Breast epithelium (tissue), 4 donors: ENCODE results near the gene CITED2. TPM values are rescaled to one million over a fixed set of nuclear protein-coding genes. Genes with fewer than 3 reads are reported as not detected.

Experiments used
- DNase-seq, 2 donors: peaks; one replicate each; pipeline ENCODE4 v3.0.0-alpha.2; 2019; ENCODE audit warnings: low spot score in 2 of 2
- H3K27ac ChIP-seq, 2 donors: fragments of 200-600 bp; sonication (generic) in 1 of 2; one replicate each; pipeline ENCODE4 v1.5.1; 2016 to 2019; ENCODE audit warnings: mild to moderate bottlenecking in 1 of 2
- H3K27me3 ChIP-seq, 2 donors: fragments of 200-600 bp; sonication (generic) in 1 of 2; one replicate each; pipeline versions ENCODE4 v1.5.1 to v1.6.0; 2017 to 2019; ENCODE audit warnings: control low read depth in 1 of 2, mild to moderate bottlenecking in 1 of 2
- H3K36me3 ChIP-seq: fragments of 200-600 bp; one replicate; pipeline ENCODE4 v1.5.1; 2019
- H3K4me1 ChIP-seq, 2 donors: fragments of 200-600 bp; sonication (generic); one replicate each; pipeline ENCODE4 v1.5.1; 2016 to 2019; ENCODE audit warnings: control low read depth in 1 of 2
- H3K4me3 ChIP-seq, 3 donors: fragments of 200-600 bp; sonication (generic); 1 replicate in 2 of 3; 2 replicates in 1 of 3; pipeline ENCODE4 v1.5.1; 2016 to 2019; ENCODE audit warnings: mild to moderate bottlenecking in 3 of 3, moderate library complexity in 2 of 3
- H3K9me3 ChIP-seq, 2 donors: fragments of 200-600 bp; sonication (generic) in 1 of 2; one replicate each; pipeline ENCODE4 v1.5.1; 2016 to 2019; ENCODE audit warnings: control low read depth in 1 of 2
- POLR2A ChIP-seq: fragments of 450-650 bp; IDR thresholded peaks from one replicate; pipeline ENCODE4 v1.6.1; 2016; ENCODE audit warnings: antibody characterized with exemption, mild to moderate bottlenecking, moderate library complexity
- POLR2AphosphoS5 ChIP-seq, 3 donors: sonication (generic); formaldehyde crosslinking; IDR thresholded peaks; one replicate each; pipeline ENCODE4 v1.6.1; 2017; ENCODE audit warnings: antibody characterized with exemption in 3 of 3
- intact Hi-C: fragments of 100-400 bp; cut with DNase I; formaldehyde crosslinking; loops from one replicate; pipeline ENCODE4 v1.15.1; 2023; ENCODE audit warnings: low total_unique reads
- total RNA-seq, 3 donors: library from RNA; depleted of rRNA; stranded (reverse); fragments of >200 nt; gene quantifications; one replicate each; pipeline ENCODE4 v1.1.0, GENCODE V29; 2016
- TF ChIP-seq, protein P1 (sequence below), 3 donors: fragments of 450-650 bp; IDR thresholded peaks; one replicate each; pipeline ENCODE4 v1.5.1; 2016 to 2017; ENCODE audit warnings: antibody characterized with exemption in 3 of 3, mild to moderate bottlenecking in 3 of 3, moderate library complexity in 3 of 3

Gene CITED2
- total RNA-seq, 3 donors from 2014 or later: 211 to 342 (median 300) TPM

GRCh38 chr6:139394027-139394649 is 19.7 kb upstream of the CITED2 start:
- DNase-seq: no peak
- no peaks in the 10 kb centered on the region for H3K36me3 ChIP-seq
- H3K4me1 ChIP-seq: no peaks in the 10 kb centered on the region
- H3K4me3 ChIP-seq: no peak overlapping the region
- H3K27ac ChIP-seq: no peak overlapping the region
- no peaks in the 10 kb centered on the region for H3K9me3 ChIP-seq
- intact Hi-C loops: no loop called here
- no peaks in the 10 kb centered on the region for H3K27me3 ChIP-seq
- TF ChIP-seq, protein P1, sequence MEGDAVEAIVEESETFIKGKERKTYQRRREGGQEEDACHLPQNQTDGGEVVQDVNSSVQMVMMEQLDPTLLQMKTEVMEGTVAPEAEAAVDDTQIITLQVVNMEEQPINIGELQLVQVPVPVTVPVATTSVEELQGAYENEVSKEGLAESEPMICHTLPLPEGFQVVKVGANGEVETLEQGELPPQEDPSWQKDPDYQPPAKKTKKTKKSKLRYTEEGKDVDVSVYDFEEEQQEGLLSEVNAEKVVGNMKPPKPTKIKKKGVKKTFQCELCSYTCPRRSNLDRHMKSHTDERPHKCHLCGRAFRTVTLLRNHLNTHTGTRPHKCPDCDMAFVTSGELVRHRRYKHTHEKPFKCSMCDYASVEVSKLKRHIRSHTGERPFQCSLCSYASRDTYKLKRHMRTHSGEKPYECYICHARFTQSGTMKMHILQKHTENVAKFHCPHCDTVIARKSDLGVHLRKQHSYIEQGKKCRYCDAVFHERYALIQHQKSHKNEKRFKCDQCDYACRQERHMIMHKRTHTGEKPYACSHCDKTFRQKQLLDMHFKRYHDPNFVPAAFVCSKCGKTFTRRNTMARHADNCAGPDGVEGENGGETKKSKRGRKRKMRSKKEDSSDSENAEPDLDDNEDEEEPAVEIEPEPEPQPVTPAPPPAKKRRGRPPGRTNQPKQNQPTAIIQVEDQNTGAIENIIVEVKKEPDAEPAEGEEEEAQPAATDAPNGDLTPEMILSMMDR (IDR thresholded peaks at IDR 0.05): no peak
- TF ChIP-seq POLR2A: no peak
- no peak for TF ChIP-seq POLR2AphosphoS5 (IDR thresholded peaks at IDR 0.05)

DNA sequence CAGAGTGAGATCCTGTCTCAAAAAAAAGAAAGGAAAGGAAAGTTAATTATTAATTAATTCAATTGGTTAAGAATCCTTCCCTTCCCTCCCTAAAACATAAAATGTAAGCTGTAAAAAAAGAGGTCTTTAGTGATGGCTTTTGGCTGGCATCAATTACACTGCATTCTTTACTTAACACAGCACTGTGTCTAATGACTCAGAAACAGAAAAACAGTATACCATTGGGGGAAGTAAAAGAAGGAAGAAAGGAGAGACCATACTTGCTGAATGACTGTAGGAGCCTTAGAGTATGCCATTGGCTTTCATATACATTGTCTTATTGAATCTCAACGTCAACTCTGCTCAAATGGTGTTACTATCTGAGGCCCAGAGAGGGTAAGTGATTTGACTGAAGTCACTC is 18.3 kb upstream of the CITED2 start:
- H3K36me3 ChIP-seq: no peaks in the 10 kb centered on the region
- no peak for DNase-seq
- H3K4me1 ChIP-seq: no peaks in the 10 kb centered on the region
- intact Hi-C loops: no loop called here
- no peak overlapping the region for H3K27ac ChIP-seq
- H3K27me3 ChIP-seq: no peaks in the 10 kb centered on the region
- no peaks in the 10 kb centered on the region for H3K9me3 ChIP-seq
- TF ChIP-seq POLR2A (no peak), POLR2AphosphoS5 (IDR thresholded peaks at IDR 0.05) (no peak)
- TF ChIP-seq, protein P1 (IDR thresholded peaks at IDR 0.05): no peak
- H3K4me3 ChIP-seq: no peak overlapping the region

DNA sequence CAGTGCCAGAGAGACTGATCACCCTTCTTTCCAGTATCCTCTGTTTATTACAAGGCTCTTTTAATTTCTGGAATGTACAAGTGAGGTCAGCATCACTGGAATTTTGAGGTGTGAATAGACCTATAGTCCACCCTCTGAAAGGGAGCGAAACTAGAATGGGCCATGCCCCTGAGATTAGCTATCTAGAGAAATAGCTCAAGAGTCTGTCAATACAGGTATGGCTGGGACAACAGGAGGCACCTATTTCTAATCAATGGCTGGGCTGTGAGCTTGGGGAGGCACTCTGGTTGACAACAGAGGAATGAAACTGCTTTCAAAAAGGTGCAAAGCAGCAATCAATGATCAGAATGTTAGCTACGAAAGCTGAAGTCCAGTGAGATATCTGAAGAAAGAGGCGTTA is 17.3 kb upstream of the CITED2 start:
- Histone ChIP-seq H3K9me3 (no peaks in the 10 kb centered on the region), H3K4me3 (no peak overlapping the region), H3K4me1 (no peaks in the 10 kb centered on the region), H3K27ac (no peak overlapping the region), H3K36me3 (no peaks in the 10 kb centered on the region), H3K27me3 (no peaks in the 10 kb centered on the region)
- intact Hi-C loops: no loop called here
- no peak for DNase-seq
- TF ChIP-seq, protein P1 (IDR thresholded peaks at IDR 0.05): no peak
- TF ChIP-seq POLR2A: no peak

GRCh38 chr6:139390447-139390846 is 16.0 kb upstream of the CITED2 start:
- DNase-seq: no peak
- no peak overlapping the region for H3K27ac ChIP-seq
- intact Hi-C loops: no loop called here
- no peak overlapping the region for H3K4me3 ChIP-seq
- TF ChIP-seq POLR2A: no peak
- TF ChIP-seq POLR2AphosphoS5 (IDR thresholded peaks at IDR 0.05): no peak
- TF ChIP-seq, protein P1 (IDR thresholded peaks at IDR 0.05): no peak
- H3K36me3 ChIP-seq: no peaks in the 10 kb centered on the region
- no peaks in the 10 kb centered on the region for H3K27me3 ChIP-seq
- H3K9me3 ChIP-seq: no peaks in the 10 kb centered on the region
- H3K4me1 ChIP-seq: no peaks in the 10 kb centered on the region

DNA sequence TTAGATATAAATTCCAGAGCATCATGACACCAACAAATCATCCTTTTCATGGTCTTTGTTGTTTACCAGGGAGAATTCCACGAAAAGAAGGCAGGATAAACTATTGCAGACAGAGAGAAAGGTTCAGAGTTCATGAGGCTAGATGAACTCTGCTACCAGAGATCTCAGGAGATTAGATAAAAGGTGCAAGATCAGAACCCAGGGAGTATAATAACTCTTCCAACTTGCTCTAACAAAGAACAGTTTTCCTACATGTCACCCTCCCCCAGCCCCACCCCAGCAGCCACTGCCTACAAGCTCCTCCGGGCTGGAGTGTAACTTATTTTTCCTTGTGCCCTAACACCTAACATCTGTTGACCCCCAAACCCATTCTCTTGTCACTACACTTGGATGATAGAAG is 13.9 kb upstream of the CITED2 start:
- Histone ChIP-seq H3K9me3 (no peaks in the 10 kb centered on the region), H3K4me3 (no peak overlapping the region), H3K27me3 (no peaks in the 10 kb centered on the region), H3K27ac (no peak overlapping the region), H3K36me3 (no peaks in the 10 kb centered on the region), H3K4me1 (no peaks in the 10 kb centered on the region)
- intact Hi-C loops: no loop called here
- TF ChIP-seq POLR2AphosphoS5 (IDR thresholded peaks at IDR 0.05): no peak
- DNase-seq: no peak

GRCh38 chr6:139386404-139386803 is 12.0 kb upstream of the CITED2 start:
- Histone ChIP-seq H3K9me3 (no peaks in the 10 kb centered on the region), H3K4me3 (no peak overlapping the region), H3K36me3 (no peaks in the 10 kb centered on the region), H3K27me3 (no peaks in the 10 kb centered on the region), H3K27ac (no peak overlapping the region), H3K4me1 (no peaks in the 10 kb centered on the region)
- no peak for DNase-seq
- TF ChIP-seq POLR2AphosphoS5 (IDR thresholded peaks at IDR 0.05): no peak
- TF ChIP-seq, protein P1 (IDR thresholded peaks at IDR 0.05): no peak
- no peak for TF ChIP-seq POLR2A
- intact Hi-C loops: no loop called here
